ENCODE data around the gene BCL2L13. TPM values are rescaled to one million over a fixed set of nuclear protein-coding genes. Genes with fewer than 3 reads are reported as not detected.
"Not testable (repeated sequence)": the region's sequence is repeated elsewhere in the genome, so short reads cannot be mapped to it uniquely, and the experiment has no call there.

The BCL2L13 gene
- total RNA-seq, 1 donor from 2014 or later, result 48.4 TPM

DNA sequence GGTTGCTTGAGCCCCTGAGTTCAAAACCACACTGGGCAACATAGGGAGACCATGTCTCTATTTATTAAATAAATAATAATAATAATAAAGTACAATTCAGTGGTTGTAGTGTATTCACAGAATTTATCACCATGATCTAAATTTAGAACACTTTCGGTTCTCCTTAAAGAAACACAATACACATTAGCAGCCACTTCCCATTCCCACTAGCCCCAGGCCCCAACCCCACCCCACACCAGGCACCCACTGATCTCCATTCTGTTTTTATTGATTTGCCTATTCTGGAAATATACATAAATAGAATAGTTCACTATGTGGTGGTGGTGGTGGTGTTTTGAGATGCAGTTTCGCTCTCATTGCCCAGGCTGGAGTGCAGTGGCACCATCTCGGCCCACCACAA lies 45.7 kb downstream of the BCL2L13 start:
- no peak for DNase-seq (ENCODE audit: low read depth)
- no peaks in the 10 kb centered on the region for H3K27me3 ChIP-seq (ENCODE audit: control insufficient read depth, insufficient read depth, low read length)
- peaks cover 5% of the 10 kb centered on the region for H3K36me3 ChIP-seq (ENCODE audit: control insufficient read depth, insufficient read depth, low read length)
- TF ChIP-seq, protein P1, sequence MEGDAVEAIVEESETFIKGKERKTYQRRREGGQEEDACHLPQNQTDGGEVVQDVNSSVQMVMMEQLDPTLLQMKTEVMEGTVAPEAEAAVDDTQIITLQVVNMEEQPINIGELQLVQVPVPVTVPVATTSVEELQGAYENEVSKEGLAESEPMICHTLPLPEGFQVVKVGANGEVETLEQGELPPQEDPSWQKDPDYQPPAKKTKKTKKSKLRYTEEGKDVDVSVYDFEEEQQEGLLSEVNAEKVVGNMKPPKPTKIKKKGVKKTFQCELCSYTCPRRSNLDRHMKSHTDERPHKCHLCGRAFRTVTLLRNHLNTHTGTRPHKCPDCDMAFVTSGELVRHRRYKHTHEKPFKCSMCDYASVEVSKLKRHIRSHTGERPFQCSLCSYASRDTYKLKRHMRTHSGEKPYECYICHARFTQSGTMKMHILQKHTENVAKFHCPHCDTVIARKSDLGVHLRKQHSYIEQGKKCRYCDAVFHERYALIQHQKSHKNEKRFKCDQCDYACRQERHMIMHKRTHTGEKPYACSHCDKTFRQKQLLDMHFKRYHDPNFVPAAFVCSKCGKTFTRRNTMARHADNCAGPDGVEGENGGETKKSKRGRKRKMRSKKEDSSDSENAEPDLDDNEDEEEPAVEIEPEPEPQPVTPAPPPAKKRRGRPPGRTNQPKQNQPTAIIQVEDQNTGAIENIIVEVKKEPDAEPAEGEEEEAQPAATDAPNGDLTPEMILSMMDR (IDR thresholded peaks at IDR 0.05; ENCODE audit: insufficient read depth, low read length, severe bottlenecking), result no peak
- H3K4me3 ChIP-seq (ENCODE audit: low read depth, low read length), result no peak overlapping the region
- FAIRE-seq, result no peak

- TF ChIP-seq, protein P1 (IDR thresholded peaks at IDR 0.05; ENCODE audit: insufficient read depth, low read length, severe bottlenecking), result no peak
- Histone ChIP-seq H3K4me3 (ENCODE audit: low read depth, low read length) (no peak overlapping the region), H3K27me3 (ENCODE audit: control insufficient read depth, insufficient read depth, low read length) (no peaks in the 10 kb centered on the region), H3K36me3 (ENCODE audit: control insufficient read depth, insufficient read depth, low read length) (peaks cover 5% of the 10 kb centered on the region)
- no peak for DNase-seq (ENCODE audit: low read depth)
- no peak for FAIRE-seq
Observed at GRCh38 chr22:17692841-17693240, 54.3 kb downstream of the BCL2L13 start.

DNA sequence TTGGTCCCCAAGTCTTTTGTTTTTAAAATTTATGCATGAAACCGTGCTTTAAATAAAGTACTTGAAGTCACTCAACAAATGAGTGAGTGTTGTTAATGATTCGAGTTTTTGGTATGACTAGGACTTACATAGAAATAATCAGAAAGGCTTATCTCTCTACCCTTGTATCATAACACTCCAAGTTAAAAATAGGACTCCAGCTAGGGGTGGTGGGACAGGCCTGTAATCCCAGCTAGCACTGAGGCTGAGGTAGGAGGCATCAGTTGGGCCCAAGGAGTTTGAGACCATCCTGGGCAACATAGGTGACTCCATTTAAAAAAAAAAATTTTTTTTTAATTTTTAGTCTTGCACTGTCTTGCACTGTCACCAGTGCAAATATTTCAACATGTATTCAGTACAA lies 55.6 kb downstream of the BCL2L13 start:
- FAIRE-seq (no peak), DNase-seq (ENCODE audit: low read depth) (no peak)
- Histone ChIP-seq H3K36me3 (ENCODE audit: control insufficient read depth, insufficient read depth, low read length) (peaks cover 3% of the 10 kb centered on the region), H3K4me3 (ENCODE audit: low read depth, low read length) (no peak overlapping the region), H3K27me3 (ENCODE audit: control insufficient read depth, insufficient read depth, low read length) (no peaks in the 10 kb centered on the region)
- TF ChIP-seq, protein P1 (IDR thresholded peaks at IDR 0.05; ENCODE audit: insufficient read depth, low read length, severe bottlenecking), result no peak

DNA sequence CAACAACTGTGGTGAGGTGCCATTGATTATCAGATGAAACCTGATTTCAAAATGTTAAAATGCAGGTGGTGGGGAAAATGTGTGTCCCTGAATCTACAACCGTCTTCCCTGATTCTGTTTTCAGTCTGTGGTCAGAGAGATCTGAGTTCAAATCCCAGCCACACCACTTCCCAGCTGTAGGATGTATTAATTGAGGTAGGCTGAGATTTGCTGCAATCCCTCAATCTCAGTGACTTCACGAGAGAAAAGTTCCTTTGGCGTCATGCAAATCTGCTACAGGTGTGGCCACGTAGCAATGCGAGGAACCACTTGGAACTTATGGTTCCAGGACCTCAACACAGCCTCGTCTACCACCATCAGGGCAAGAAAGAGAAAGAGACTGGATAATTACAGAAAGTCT lies 56.2 kb downstream of the BCL2L13 start:
- TF ChIP-seq, protein P1 (IDR thresholded peaks at IDR 0.05; ENCODE audit: insufficient read depth, low read length, severe bottlenecking), result no peak
- FAIRE-seq, result no peak

GRCh38 chr22:17695986-17696385 lies 57.4 kb downstream of the BCL2L13 start:
- H3K27me3 ChIP-seq (ENCODE audit: control insufficient read depth, insufficient read depth, low read length), result no peaks in the 10 kb centered on the region
- FAIRE-seq, result no peak
- DNase-seq (ENCODE audit: low read depth), result no peak
- TF ChIP-seq, protein P1 (IDR thresholded peaks at IDR 0.05; ENCODE audit: insufficient read depth, low read length, severe bottlenecking), result no peak
- H3K36me3 ChIP-seq (ENCODE audit: control insufficient read depth, insufficient read depth, low read length), result peaks cover 2% of the 10 kb centered on the region
- H3K4me3 ChIP-seq (ENCODE audit: low read depth, low read length), result no peak overlapping the region

More for the DNA sequence above, 56.2 kb downstream of the BCL2L13 start:
- no peak for DNase-seq (ENCODE audit: low read depth)
- peaks cover 3% of the 10 kb centered on the region for H3K36me3 ChIP-seq (ENCODE audit: control insufficient read depth, insufficient read depth, low read length)
- no peak overlapping the region for H3K4me3 ChIP-seq (ENCODE audit: low read depth, low read length)
- H3K27me3 ChIP-seq (ENCODE audit: control insufficient read depth, insufficient read depth, low read length), result no peaks in the 10 kb centered on the region

DNA sequence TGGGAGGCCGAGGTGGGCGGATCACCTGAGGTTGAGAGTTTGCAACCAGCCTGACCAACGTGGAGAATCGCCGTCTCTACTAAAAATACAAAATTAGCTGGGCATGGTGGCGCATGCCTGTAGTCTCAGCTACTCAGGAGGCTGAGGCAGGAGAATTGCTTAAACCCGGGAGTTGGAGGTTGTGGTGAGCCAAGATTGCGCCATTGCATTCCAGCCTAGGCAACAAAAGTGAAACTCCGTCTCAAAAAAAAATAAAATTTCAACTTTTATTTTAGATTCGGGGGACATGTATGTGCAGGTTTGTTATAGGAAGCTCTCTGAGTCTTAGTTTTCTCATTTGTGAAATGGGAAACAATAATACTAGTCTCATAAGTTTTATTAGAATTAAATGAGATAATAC lies 58.6 kb downstream of the BCL2L13 start:
- not testable (repeated sequence) for DNase-seq (ENCODE audit: low read depth); H3K27me3 ChIP-seq (ENCODE audit: control insufficient read depth, insufficient read depth, low read length); H3K4me3 ChIP-seq (ENCODE audit: low read depth, low read length); FAIRE-seq; H3K36me3 ChIP-seq (ENCODE audit: control insufficient read depth, insufficient read depth, low read length)

- not testable (repeated sequence) for H3K4me3 ChIP-seq (ENCODE audit: low read depth, low read length); H3K27me3 ChIP-seq (ENCODE audit: control insufficient read depth, insufficient read depth, low read length); DNase-seq (ENCODE audit: low read depth); H3K36me3 ChIP-seq (ENCODE audit: control insufficient read depth, insufficient read depth, low read length); FAIRE-seq
Observed at GRCh38 chr22:17698276-17698675, 59.7 kb downstream of the BCL2L13 start.
